NCI-H187 treated with DMSO at 0.1 percent for 48 hours (cell line): ENCODE data around the gene RGS10.

Source experiments
- DNase-seq: peaks from one replicate; lab custom pipeline; 2025; lab: John Stamatoyannopoulos, UW

RGS10 gene

GRCh38 chr10:119496273-119496672, 46.2 kb downstream of the RGS10 start:
- no peak for DNase-seq

GRCh38 chr10:119495545-119495944, 47.0 kb downstream of the RGS10 start:
- DNase-seq: no peak

DNA sequence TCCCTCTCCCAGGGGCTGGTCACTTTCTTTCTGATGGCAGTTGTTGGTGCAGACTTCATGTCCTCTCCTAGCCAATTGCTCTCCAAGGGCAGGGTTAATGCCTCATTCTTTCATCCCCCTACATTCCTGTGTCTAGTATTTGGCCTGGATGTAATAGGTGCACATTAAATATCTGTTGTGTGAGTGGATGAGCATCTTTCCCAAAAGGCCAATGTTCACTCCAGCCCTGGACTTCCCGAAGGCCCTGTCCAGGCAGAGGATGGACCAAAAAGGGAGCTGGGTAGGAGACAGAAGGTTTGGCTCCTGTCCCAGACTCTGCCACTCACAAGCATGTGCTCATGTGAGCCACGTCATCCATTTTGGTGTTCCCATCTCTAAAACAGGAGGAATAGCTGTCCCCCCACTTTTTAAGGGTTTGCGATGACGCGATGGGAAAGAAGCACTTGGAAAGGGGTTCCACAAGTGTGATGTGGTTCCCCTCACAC, 47.5 kb downstream of the RGS10 start:
- DNase-seq: no peak

DNA sequence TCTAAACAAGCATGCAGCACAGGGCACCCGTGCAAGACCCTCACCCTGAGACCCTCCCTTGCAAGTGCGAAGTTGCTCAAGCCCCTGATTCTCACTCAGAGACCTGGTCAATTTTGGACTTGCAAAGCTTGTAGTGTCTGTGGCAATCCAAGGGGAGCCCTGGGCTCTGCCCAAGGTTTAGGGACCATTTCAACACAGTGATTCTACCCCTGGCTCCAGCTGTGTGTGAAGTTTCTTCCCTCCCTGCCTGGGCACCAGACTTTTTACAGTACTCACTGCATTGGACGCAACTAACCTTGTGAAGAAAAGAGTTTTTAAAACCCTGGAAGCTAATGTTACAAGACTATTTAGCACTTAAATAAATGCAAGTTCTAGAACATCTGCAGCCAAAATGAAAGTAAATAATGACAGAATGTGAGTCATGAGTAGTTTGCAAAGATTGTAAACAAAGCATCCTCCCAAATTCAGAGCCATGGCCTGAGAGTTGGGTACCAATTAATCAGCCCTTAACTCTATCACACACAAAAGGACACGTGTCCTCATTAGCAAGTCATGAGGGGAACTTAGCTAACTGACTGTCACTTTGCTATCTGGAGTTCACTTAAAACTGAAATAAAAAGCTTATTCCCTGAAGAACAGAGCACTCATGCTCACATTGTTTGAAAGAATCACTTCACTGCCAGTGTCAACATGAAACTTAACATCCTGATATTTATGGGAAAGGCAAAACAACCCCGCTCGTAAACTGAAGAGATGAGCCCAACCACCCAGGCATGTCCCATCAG, 48.1 kb downstream of the RGS10 start:
- DNase-seq: peak; percentile 20

- DNase-seq: no peak
Observed at GRCh38 chr10:119493155-119493554, 49.4 kb downstream of the RGS10 start.

- DNase-seq: no peak
Observed at GRCh38 chr10:119491966-119492757, 50.4 kb downstream of the RGS10 start.

- no peak for DNase-seq
Observed at GRCh38 chr10:119489991-119490326, 52.6 kb downstream of the RGS10 start.

DNA sequence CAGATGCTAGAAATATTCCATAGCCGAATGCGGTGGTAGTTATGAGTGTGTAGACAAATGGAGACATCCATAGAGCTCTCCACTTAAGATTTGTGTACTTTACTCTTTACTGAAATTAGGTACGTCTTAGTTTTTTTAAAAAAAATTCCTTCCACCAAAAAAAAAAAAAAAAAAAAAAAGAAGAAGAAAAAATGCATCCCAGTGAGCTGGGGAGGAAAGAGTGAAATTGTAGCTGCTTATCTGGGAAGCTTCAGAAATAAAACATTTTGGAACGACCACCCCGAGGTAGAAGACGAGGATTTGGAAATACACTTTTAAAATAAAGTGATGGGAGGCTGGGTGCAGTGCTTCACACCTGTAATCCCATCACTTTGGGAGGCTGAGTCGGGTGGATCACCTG, 53.8 kb downstream of the RGS10 start:
- DNase-seq: no peak

- DNase-seq: no peak
Observed at GRCh38 chr10:119483839-119484238, 58.7 kb downstream of the RGS10 start.

DNA sequence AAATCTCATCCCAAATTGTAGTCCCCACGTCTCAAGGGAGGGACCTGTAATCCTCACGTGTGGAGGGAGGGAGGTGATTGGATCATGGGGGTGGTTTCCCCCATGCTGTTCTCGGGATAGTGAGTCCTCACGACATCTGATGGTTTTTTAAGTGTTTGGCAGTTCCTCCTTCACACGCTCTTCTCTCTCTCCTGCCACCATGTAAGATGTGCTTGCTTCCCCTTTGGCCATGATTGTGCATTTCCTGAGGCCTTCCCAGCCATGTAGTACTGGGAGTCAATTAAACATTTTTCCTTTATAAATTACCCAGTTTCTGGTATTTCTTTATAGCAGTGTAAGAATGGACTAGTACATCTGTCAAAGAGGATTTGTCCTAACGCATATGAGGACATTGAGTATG, 59.5 kb downstream of the RGS10 start:
- DNase-seq: no peak

- no peak for DNase-seq
Observed at GRCh38 chr10:119481781-119482426, 60.6 kb downstream of the RGS10 start.

- no peak for DNase-seq
Observed at GRCh38 chr10:119480667-119481066, 61.9 kb downstream of the RGS10 start.

- DNase-seq: no peak
Observed at GRCh38 chr10:119479532-119479931, 63.0 kb downstream of the RGS10 start.

DNA sequence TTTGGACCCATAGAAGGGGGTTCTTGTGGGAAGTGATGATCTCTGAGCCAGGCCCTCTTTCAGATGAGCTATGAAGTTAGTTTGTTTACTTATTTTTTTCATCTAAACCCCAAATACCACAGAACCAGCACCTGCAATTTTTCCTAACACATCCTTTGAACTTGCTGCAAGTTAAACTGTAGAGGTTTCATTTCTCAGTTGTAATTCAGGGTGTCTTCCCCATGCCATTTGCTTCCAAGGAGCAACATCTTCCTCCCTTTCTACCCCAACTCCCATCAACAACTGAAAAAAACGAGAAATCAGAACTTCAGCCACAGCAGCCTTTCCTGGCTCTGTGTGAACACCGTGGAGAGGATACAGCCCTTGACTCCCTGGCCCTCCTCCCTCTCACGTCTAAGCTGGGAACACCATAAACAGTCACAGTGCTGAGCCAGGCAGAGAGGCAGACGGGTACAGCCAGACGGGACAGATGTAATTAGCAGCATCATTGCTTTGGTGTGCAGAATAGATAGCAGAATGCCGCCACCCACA, 63.6 kb downstream of the RGS10 start:
- DNase-seq: no peak

DNA sequence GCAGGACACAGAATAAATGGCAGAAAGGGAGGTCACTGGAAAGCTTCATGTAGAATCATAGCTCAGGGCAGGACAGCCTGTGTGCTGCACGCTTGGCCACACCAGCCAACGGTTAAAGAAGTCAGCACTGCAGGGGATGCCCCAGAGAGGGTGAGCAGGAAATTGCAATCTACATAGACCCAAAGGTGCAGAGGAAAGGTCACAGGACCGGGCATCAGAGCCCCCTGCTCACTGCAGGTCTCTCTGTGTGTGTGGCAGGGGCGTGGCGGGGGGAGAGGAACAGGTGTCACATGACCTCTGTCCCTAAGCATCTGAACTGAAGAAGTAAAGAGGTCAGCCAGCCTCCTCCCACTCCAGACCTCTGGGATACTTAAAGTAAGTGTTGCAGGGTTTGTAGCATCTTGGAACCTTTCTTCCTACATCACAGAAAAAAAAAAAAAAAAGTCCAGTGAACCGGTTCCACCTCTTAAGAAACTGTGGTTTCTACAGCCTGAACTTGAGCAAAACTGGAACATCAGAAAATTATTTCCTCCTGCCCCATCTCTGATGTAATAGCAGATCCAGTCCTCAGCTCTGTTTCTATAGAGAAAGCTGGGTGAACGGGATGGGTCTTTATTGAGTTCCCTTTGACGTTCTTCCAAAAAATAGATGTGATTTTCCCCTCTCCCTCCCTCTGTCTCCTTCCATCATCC, 64.3 kb downstream of the RGS10 start:
- no peak for DNase-seq

DNA sequence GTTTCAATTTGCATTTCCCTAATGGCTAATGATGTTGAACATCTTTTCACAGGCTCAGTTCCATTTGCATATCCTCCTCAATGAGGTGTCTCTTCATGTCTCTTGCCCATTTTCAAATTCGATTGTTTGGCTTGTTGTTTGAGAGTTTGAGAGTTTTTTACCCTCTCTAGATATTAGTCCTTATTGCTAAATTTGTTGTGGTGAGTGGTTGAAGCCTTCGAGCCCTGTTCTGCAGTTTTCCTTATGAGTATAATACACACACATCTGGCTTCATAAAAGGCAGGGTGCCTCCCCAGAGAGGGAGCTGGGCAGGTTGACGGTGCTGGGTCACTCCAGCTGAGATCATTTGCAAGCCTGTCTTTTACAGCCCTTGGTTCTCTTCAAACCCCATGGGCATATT, 65.1 kb downstream of the RGS10 start:
- no peak for DNase-seq

GRCh38 chr10:119474606-119475005, 67.9 kb downstream of the RGS10 start:
- no peak for DNase-seq

DNA sequence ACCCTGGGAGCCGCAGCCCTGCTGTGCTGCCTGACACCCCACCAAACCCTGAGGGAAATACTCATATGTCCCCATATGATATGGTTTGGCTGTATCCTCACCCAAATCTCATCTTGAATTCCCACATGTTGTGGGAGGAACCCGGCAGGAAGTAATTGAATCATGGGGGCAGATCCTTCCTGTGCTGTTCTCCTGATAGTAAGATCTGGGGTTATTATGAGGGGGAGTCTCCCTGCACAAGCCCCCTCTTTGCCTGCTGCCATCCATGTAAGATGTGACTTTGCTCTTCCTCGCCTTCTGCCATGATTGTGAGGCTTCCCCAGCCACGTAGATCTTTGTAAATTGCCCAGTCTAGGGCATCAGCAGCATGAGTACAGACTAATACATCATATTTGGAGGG, 68.7 kb downstream of the RGS10 start:
- DNase-seq: no peak

GRCh38 chr10:119470920-119471702, 71.4 kb downstream of the RGS10 start:
- DNase-seq: no peak

DNA sequence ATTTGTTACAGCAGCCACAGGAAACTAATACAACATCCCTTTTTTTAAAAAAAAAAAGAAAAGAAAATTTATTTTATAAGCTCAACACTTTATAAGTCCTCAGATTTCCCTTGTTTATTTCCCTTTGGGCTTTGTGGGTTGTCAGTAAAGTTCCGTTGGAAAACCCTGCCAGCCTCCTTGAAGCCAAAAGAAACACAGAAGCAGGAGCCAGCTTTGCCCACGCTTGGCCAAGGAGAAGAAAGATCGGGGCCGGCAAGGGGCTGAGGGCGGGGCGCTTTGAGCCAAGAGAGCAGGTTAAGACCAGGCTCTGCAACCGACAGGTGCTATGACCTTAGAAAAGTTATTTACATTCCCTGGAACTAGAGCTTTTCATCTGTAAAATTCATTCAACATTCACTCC, 72.7 kb downstream of the RGS10 start:
- no peak for DNase-seq

DNA sequence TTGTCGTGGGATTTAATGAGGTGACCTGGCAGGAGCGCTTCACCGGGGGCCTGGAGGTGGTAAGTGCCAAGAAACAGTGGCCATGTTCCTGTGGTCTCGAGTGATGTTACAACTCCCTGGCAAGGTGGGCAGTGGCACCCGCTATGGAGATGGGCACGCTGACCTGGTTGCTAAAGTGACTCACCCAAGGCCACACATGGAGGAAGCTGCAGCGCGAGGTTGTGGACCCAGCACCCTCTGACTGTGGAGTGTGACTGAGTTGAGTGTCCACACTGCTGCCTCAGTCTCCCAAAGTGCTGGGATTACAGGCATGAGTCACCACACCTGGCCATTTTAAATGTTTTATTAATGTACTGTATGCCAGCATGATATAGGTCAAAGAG, 73.2 kb downstream of the RGS10 start:
- no peak for DNase-seq
